ENCODE measurements around the gene CWH43.
"Not testable (repeated sequence)": the region's sequence is repeated elsewhere in the genome, so short reads cannot be mapped to it uniquely, and the experiment has no call there.

CWH43 gene

DNA sequence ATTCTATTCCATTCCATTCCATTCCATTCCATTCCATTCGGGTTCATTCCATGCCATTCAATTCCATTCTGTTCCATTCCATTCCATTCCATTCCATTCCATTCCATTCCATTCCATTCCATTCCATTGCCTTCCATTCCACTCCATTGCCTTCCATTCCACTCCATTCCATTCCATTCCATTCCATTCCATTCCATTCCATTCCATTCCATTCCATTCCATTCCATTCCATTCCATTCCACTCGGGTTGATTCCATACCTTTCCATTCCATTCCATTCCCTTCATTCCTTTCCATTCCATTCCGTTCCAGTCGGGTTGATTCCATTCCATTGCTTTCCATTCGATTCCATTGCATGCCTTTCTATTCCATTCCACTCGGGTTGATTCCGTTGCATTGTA lies 105.8 kb downstream of the CWH43 start:
- DNase-seq (ENCODE audit: extremely low spot score, insufficient read length, low read depth); FAIRE-seq: not testable (repeated sequence)

DNA sequence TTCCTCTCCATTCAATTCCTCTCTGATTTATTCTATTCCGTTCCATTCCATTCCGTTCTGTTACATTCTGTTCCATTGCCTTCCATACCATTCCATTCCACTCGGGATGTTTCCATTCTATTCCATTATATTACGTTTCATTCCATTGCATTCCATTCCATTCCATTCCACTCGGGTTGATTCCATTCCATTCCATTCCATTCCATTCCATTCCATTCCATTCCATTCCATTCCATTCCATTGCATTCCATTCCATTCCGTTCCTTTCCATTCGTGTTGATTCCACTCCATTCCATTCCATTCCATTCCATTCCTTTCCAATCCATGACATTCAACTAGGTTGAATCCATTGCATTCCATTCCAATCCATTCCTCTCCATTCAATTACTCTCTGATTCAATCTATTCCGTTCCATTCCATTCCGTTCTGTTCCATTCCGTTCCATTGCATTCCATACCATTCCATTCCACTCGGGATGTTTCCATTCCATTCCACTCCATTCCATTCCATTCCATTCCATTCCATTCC lies 106.6 kb downstream of the CWH43 start:
- not testable (repeated sequence) for FAIRE-seq; DNase-seq (ENCODE audit: extremely low spot score, insufficient read length, low read depth)

DNA sequence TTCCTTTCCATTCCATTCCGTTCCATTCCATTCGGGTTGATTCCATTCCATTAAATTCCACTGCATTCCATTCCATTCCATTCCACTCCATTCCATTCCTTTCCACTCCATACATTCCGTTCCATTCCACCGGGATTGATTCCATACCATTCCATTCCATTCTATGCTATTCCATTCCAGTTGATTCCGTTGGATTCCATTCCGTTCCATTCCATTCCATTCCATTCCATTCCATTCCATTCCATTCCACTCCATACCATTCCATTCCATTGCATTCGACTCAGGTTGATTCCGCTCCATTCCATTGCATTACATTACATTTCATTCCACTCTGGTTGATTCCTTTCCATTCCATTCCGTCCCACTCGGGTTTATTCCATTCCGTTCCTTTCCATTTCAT lies 110.1 kb downstream of the CWH43 start:
- not testable (repeated sequence) for FAIRE-seq; DNase-seq (ENCODE audit: extremely low spot score, insufficient read length, low read depth)

DNA sequence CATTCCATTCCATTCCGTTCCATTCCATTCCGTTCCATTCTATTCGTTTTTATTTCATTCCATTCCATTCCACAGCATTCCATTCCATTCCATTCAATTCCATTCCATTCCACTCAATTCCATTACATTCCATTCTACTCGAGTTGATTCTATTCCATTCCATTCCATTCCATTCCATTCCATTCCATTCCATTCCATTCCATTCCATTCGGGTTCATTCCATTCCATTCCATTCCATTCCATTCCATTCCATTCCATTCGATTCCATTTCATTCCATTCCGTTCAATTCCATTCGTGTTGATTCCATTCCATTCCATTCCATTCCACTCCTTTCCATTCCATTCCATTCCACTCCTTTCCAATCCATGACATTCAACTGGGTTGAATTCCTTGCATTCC lies 110.6 kb downstream of the CWH43 start:
- not testable (repeated sequence) for DNase-seq (ENCODE audit: extremely low spot score, insufficient read length, low read depth); FAIRE-seq

DNA sequence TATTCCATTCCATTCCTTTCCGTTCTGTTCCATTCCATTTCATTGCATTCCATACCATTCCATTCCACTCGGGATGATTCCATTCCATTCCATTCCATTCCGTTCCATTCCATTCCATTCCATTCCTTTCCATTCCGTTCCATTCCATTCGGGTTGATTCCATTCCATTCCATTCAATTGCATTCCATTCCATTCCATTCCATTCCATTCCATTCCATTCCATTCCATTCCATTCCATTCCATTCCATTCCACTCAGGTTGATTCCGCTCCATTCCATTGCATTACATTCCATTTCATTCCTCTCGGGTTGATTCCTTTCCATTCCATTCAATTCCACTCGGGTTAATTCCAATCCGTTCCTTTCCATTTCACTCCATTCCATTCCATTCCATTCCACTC lies 111.0 kb downstream of the CWH43 start:
- DNase-seq (ENCODE audit: extremely low spot score, insufficient read length, low read depth); FAIRE-seq: not testable (repeated sequence)

DNA sequence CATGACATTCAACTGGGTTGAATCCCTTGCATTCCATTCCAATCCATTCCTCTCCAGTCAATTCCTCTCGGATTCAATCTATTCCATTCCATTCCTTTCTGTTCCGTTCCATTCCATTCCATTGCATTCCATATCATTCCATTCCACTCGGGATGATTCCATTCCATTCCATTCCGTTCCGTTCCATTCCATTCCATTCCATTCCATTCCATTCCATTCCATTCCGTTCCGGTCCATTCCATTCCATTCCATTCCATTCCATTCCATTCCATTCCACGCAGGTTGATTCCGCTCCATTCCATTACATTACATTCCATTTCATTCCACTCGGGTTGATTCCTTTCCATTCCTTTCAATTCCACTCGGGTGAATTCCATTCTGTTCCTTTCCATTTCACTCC lies 111.4 kb downstream of the CWH43 start:
- not testable (repeated sequence) for FAIRE-seq; DNase-seq (ENCODE audit: extremely low spot score, insufficient read length, low read depth)

DNA sequence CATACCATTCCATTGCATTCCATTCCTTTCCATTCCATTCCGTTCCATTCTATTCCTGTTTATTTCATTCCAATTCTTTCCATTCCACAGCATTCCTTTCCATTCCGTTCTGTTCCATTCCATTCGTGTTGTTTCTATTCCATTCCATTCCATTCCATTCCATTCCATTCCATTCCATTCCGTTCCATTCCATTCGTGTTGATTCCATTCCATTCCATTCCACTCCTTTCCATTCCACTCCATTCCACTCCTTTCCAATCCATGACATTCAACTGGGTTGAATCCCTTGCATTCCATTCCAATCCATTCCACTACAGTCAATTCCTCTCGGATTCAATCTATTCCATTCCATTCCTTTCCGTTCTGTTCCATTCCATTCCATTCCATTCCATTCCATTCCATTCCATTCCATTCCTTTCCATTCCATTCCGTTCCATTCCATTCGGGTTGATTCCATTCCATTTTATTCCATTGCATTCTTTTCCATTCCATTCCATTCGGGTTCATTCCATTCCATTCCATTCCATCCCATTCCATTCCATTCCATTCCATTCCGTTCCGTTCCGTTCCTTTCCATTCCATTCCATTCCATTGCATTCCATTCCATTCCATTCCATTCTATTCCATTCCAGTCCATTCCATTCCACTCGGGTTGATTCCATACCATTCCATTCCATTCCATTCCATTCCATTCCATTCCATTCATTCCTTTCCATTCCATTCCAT lies 112.1 kb downstream of the CWH43 start:
- not testable (repeated sequence) for FAIRE-seq; DNase-seq (ENCODE audit: extremely low spot score, insufficient read length, low read depth)

DNA sequence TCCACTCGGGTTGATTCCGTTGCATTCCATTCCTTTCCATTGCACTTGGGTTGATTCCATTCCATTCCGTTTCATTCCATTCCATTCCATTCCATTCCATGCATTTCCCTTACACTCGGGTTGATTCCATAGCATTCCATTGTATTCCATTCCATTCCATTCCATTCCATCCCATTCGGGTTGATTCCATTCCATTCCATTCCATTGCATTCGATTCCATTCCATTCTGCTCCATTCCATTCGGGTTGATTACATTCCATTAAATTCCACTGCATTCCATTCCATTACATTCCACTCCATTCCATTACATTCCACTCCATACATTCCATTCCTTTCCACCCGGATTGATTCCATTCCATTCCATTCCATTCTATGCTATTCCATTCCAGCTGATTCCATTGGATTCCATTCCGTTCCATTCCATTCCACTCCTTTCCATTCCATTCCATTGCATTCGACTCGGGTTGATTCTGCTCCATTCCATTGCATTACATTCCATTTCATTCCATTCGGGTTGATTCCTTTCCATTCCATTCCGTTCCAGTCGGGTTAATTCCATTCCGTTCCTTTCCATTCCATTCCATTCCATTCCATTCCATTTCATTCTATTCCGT lies 113.9 kb downstream of the CWH43 start:
- DNase-seq (ENCODE audit: extremely low spot score, insufficient read length, low read depth); FAIRE-seq: not testable (repeated sequence)

DNA sequence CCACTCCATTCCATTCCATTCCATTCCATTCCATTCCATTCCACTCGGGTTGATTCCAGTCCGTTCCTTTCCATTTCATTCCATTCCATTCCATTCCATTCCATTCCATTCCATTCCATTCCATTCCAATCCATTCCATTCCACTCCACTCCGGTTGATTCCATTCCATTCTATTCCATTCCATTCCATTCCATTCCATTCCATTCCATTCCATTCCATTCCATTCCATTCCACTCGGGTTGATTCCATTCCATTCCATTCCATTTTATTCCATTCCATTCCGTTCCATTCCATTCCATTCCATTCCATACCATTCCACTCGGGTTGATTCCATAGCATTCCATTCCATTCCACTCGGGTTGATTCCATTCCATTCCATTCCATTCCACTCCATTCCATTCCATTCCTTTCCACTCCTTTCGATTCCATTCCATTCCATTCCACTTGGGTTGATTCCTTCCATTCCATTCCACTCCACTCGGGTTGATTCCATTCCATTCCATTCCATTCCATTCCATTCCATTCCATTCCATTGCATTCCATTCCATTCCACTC lies 116.3 kb downstream of the CWH43 start:
- not testable (repeated sequence) for FAIRE-seq; DNase-seq (ENCODE audit: extremely low spot score, insufficient read length, low read depth)

DNA sequence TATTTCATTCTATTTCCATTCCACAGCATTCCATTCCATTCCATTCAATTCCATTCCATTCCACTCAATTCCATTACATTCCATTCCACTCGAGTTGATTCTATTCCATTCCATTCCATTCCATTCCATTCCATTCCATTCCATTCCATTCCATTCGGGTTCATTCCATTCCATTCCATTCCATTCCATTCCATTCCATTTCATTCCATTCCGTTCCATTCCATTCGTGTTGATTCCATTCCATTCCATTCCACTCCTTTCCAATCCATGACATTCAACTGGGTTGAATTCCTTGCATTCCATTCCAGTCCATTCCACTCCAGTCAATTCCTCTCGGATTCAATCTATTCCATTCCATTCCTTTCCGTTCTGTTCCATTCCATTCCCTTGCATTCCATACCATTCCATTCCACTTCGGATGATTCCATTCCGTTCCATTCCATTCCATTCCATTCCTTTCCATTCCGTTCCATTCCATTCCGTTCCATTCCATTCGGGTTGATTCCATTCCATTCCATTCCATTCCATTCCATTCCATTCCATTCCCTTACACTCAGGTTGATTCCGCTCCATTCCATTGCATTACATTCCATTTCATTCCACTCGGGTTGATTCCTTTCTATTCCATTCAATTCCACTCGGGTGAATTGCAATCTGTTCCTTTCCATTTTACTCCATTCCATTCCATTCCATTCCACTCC lies 117.5 kb downstream of the CWH43 start:
- not testable (repeated sequence) for FAIRE-seq; DNase-seq (ENCODE audit: extremely low spot score, insufficient read length, low read depth)

DNA sequence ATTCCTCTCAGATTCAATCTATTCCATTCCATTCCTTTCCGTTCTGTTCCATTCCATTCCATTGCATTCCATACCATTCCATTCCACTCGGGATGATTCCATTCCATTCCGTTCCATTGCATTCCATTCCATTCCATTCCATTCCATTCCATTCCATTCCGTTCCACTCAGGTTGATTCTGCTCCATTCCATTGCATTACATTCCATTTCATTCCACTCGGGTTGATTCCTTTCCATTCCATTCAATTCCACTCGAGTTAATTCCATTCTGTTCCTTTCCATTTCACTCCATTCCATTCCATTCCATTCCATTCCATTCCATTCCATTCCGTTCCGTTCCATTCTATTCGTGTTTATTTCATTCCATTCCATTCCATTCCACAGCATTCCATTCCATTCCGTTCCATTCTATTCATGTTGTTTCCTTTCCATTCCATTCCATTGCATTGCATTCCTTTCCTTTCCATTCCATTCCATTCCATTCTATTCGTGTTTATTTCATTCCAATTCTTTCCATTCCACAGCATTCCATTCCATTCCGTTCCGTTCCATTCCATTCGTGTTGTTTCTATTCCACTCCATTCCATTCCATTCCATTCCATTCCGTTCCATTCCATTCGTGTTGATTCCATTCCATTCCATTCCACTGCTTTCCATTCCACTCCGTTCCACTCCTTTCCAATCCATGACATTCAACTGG lies 118.3 kb downstream of the CWH43 start:
- not testable (repeated sequence) for DNase-seq (ENCODE audit: extremely low spot score, insufficient read length, low read depth); FAIRE-seq

DNA sequence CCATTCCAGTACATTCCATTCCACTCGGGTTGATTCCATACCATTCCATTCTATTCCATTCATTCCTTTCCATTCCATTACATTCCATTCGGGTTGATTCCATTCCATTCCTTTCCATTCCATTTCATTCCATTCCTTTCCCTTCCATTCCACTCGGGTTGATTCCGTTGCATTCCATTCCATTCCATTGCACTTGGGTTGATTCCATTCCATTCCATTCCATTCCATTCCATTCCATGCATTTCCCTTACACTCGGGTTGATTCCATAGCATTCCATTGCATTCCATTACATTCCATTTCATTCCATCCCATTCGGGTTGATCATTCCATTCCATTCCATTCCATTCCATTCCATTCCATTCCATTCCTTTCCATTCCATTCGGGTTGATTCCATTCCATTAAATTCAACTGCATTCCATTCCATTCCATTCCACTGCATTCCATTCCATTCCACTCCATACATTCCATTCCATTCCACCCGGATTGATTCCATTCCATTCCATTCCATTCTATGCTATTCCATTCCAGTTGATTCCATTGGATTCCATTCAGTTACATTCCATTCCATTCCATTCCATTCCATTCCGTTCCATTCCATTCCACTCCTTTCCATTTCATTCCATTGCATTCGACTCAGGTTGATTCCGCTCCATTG lies 119.3 kb downstream of the CWH43 start:
- not testable (repeated sequence) for FAIRE-seq; DNase-seq (ENCODE audit: extremely low spot score, insufficient read length, low read depth)

DNA sequence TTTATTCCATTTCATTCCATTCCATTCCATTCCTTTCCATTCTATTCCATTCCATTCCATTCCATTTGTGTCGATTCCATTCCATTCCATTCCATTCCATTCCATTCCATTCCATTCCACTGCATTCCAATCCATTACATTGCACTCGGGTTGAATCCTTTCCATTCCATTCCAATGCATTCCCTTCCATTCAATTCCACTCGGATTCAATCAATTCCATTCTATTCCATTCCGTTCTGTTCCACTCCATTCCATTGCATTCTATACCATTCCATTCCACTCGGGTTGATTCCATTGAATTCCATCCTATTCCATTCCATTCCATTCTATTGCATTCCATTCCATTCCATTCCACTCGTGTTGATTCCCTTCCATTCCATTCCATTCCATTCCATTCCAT lies 121.2 kb downstream of the CWH43 start:
- FAIRE-seq; DNase-seq (ENCODE audit: extremely low spot score, insufficient read length, low read depth): not testable (repeated sequence)

DNA sequence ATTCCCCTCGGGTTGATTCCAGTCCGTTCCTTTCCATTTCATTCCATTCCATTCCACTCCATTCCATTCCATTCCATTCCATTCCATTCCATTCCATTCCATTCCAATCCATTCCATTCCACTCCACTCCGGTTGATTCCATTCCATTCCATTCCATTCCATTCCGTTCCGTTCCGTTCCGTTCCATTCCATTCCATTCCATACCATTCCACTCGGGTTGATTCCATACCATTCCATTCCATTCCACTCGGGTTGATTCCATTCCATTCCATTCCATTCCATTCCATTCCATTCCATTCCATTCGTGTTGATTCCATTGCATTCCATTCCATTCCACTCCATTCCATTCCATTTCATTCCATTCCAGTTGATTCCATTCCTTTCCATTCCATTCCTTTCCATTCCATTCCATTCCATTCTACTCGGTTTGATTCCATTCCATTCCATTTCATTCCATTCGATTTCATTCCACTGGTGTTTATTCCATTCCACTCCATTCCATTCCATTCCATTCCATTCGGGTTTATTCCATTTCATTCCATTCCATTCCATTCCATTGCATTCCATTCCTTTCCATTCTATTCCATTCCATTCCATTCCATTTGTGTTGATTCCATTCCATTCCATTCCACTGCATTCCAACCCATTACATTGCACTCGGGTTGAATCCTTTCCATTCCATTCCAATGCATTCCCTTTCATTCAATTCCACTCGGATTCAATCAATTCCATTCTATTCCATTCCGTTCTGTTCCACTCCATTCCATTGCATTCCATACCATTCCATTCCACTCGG lies 122.3 kb downstream of the CWH43 start:
- not testable (repeated sequence) for DNase-seq (ENCODE audit: extremely low spot score, insufficient read length, low read depth); FAIRE-seq

DNA sequence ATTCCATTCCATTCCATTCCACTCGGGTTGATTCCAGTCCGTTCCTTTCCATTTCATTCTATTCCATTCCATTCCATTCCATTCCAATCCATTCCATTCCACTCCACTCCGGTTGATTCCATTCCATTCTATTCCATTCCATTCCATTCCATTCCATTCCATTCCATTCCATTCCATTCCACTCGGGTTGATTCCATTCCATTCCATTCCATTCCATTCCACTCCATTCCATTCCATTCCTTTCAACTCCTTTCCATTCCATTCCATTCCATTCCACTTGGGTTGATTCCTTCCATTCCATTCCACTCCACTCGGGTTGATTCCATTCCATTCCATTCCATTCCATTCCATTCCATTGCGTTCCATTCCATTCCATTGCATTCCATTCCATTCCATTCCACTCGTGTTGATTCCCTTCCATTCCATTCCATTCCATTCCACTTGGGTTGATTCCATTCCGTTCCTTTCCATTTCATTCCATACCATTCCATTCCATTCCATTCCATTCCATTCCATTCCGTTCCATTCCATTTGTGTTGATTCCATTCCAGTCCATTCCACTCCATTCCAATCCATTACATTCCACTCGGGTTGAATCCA lies 123.6 kb downstream of the CWH43 start:
- not testable (repeated sequence) for FAIRE-seq; DNase-seq (ENCODE audit: extremely low spot score, insufficient read length, low read depth)

DNA sequence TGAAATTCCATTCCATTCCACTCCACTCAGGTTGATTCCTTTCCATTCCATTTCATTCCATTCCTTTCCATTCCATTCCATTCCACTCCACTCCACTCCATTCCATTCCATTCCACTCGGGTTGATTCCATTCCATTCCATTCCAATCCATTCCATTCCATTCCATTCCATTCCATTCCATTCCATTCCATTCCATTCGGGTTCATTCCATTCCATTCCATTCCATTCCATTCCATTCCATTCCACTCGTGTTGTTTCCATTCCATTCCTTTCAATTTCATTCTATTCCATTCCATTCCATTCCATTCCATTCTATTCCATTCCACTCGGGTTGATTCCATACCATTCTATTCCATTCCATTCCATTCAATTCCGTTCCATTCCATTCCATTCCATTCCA lies 124.5 kb downstream of the CWH43 start:
- DNase-seq (ENCODE audit: extremely low spot score, insufficient read length, low read depth); FAIRE-seq: not testable (repeated sequence)

Data from GM18507 (cell line).